Cardiac muscle cell (in vitro differentiated cells and primary cell): ENCODE measurements around the gene KDM5A. TPM values are rescaled to one million over a fixed set of nuclear protein-coding genes. Genes with fewer than 3 reads are reported as not detected.

Source experiments
- DNase-seq, 2 donors: peaks; one replicate each; pipeline versions ENCODE4 v3.0.0 to v3.0.0-alpha.2; 2010 to 2017; ENCODE audit warnings: low read depth in 1 of 2, low spot score in 1 of 2
- H3K27ac ChIP-seq: fragments of 200-600 bp; sonication (generic); 2 replicates; pipeline ENCODE4 v1.5.1; 2016
- H3K27me3 ChIP-seq: fragments of 200-600 bp; sonication (generic); 2 replicates; pipeline ENCODE4 v1.6.0; 2016; ENCODE audit warnings: control low read depth
- H3K36me3 ChIP-seq: fragments of 200-600 bp; sonication (generic); 2 replicates; pipeline ENCODE4 v1.5.1; 2016; ENCODE audit warnings: control low read depth
- H3K4me1 ChIP-seq: fragments of 200-600 bp; sonication (generic); 2 replicates; pipeline ENCODE4 v1.8.1; 2017; ENCODE audit warnings: low read depth, mild to moderate bottlenecking, mixed run types
- H3K4me3 ChIP-seq: fragments of 200-600 bp; sonication (generic); 2 replicates; pipeline ENCODE4 v1.5.1; 2016; ENCODE audit warnings: mild to moderate bottlenecking
- H3K9me3 ChIP-seq: fragments of 200-600 bp; sonication (generic); 2 replicates; pipeline ENCODE4 v1.5.1; 2017; ENCODE audit warnings: low read depth, mild to moderate bottlenecking, control low read depth
- polyA plus RNA-seq: library from polyadenylated mRNA; unstranded; fragments of >200 nt; fragmentation: Nextera tagmentation; extraction: Ambion mirVana; gene quantifications from 2 replicates; pipeline ENCODE4 v1.2.1, GENCODE V29; 2016
- total RNA-seq: library from RNA; depleted of rRNA; stranded (reverse); fragments of >200 nt; gene quantifications from 2 replicates; pipeline ENCODE4 v1.2.3, GENCODE V29; 2016
- TF ChIP-seq, protein P1 (sequence below): IDR thresholded peaks from 2 replicates; pipeline ENCODE4 v1.5.1; 2012; ENCODE audit warnings: low read depth, mild to moderate bottlenecking, low read length

KDM5A gene
- total and polyA plus RNA-seq, 2 experiments from 2014 or later = 36.3 to 41.1 TPM

- Histone ChIP-seq H3K36me3 (no peaks in the 10 kb centered on the region), H3K27ac (peak overlapping the region; percentile 70), H3K27me3 (no peaks in the 10 kb centered on the region), H3K4me3 (no peak overlapping the region), H3K4me1 (peaks cover 36% of the 10 kb centered on the region), H3K9me3 (no peaks in the 10 kb centered on the region)
- TF ChIP-seq, protein P1, sequence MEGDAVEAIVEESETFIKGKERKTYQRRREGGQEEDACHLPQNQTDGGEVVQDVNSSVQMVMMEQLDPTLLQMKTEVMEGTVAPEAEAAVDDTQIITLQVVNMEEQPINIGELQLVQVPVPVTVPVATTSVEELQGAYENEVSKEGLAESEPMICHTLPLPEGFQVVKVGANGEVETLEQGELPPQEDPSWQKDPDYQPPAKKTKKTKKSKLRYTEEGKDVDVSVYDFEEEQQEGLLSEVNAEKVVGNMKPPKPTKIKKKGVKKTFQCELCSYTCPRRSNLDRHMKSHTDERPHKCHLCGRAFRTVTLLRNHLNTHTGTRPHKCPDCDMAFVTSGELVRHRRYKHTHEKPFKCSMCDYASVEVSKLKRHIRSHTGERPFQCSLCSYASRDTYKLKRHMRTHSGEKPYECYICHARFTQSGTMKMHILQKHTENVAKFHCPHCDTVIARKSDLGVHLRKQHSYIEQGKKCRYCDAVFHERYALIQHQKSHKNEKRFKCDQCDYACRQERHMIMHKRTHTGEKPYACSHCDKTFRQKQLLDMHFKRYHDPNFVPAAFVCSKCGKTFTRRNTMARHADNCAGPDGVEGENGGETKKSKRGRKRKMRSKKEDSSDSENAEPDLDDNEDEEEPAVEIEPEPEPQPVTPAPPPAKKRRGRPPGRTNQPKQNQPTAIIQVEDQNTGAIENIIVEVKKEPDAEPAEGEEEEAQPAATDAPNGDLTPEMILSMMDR = no peak
- no peak for DNase-seq
Observed at GRCh38 chr12:263574-263973, 125.5 kb downstream of the KDM5A start.

DNA sequence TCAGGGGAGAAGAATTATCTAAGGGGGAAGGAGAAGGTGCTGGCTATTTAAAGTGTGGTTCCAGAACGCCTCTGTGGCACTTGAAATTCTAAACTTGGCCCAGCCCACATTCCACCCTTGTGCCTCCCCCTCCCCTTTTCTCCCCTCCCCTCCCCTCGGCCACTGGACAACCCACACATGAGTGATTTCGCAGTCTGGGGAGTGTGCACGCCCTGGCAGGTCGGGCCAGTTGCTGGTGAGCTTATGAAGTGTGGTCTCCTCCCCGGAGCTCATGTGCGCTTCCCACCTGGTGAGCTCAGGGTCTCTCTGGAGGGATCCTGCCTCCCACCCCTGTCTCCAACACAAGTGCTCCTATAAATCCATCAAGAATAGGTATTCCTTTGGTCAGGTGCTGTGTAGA is 126.3 kb downstream of the KDM5A start, which contains the start of gene SLC6A13:
SLC6A13 (minus strand) TSS at position 20 of the 400 bp plus-strand sequence. CDS start 2,784 bp downstream, outside the sequence.
- Histone ChIP-seq H3K36me3 (no peaks in the 10 kb centered on the region), H3K4me3 (no peak within 1 kb of the TSS), H3K4me1 (peaks cover 30% of the 10 kb centered on the region), H3K27me3 (no peaks in the 10 kb centered on the region), H3K9me3 (no peaks in the 10 kb centered on the region), H3K27ac (peak within 1 kb of the TSS; percentile 70)
- peak in 1 of 2 donors; percentile 70 for DNase-seq
- TF ChIP-seq, protein P1 = no peak

GRCh38 chr12:262113-262512 is 127.0 kb downstream of the KDM5A start:
- no peak for DNase-seq
- H3K36me3 ChIP-seq = no peaks in the 10 kb centered on the region
- TF ChIP-seq, protein P1 = no peak
- no peak overlapping the region for H3K4me3 ChIP-seq
- no peaks in the 10 kb centered on the region for H3K9me3 ChIP-seq
- peak overlapping the region; percentile 70 for H3K27ac ChIP-seq
- peaks cover 26% of the 10 kb centered on the region for H3K4me1 ChIP-seq
- no peaks in the 10 kb centered on the region for H3K27me3 ChIP-seq

- Histone ChIP-seq H3K27ac (no peak overlapping the region), H3K4me1 (peaks cover 9% of the 10 kb centered on the region), H3K9me3 (no peaks in the 10 kb centered on the region), H3K4me3 (no peak overlapping the region), H3K36me3 (no peaks in the 10 kb centered on the region), H3K27me3 (no peaks in the 10 kb centered on the region)
- TF ChIP-seq, protein P1 = no peak
- DNase-seq = no peak
Observed at GRCh38 chr12:257521-258321, 131.4 kb downstream of the KDM5A start.

- Histone ChIP-seq H3K4me3 (no peak overlapping the region), H3K27ac (no peak overlapping the region), H3K4me1 (peaks cover 1% of the 10 kb centered on the region), H3K27me3 (no peaks in the 10 kb centered on the region), H3K36me3 (no peaks in the 10 kb centered on the region), H3K9me3 (no peaks in the 10 kb centered on the region)
- TF ChIP-seq, protein P1 = no peak
- no peak for DNase-seq
Observed at GRCh38 chr12:256958-257357, 132.2 kb downstream of the KDM5A start.
